Measurements from ENCODE around the gene PGLYRP1.

PGLYRP1 gene

GRCh38 chr19:45999653-46000121 lies 23.2 kb downstream of the PGLYRP1 start:
- Histone ChIP-seq H2BK5ac (ENCODE audit: low read depth, low read length, poor library complexity) (no peak overlapping the region), H3K14ac (ENCODE audit: low read length) (no peak overlapping the region), H4K91ac (ENCODE audit: low read depth, low read length) (no peak overlapping the region), H3K4me3 (ENCODE audit: low read depth, low read length) (no peak overlapping the region), H3K18ac (ENCODE audit: low read length) (no peak overlapping the region), H3K27ac (ENCODE audit: low read depth, low read length) (no peak overlapping the region), H3K36me3 (ENCODE audit: control insufficient read depth in 1 of 2, insufficient read depth in 2 of 2, low read length in 2 of 2) (peaks cover 0 to 3% of the 10 kb centered on the region in 2 experiments), H3K79me2 (ENCODE audit: control insufficient read depth, insufficient read depth, low read length, poor library complexity) (peaks cover 4% of the 10 kb centered on the region), H4K12ac (ENCODE audit: low read depth, low read length) (no peak overlapping the region), H2AFZ (ENCODE audit: insufficient read depth, low read length, poor library complexity) (no peak overlapping the region), H2AK5ac (ENCODE audit: low read length) (no peak overlapping the region), H3K9me3 (ENCODE audit: insufficient read depth, low read depth, low read length) (no peaks in the 10 kb centered on the region), H3K9ac (ENCODE audit: low read length) (no peak overlapping the region), H3K23ac (ENCODE audit: low read length) (no peak overlapping the region), H4K8ac (ENCODE audit: low read depth, low read length) (no peak overlapping the region), H3K4me1 (ENCODE audit: control insufficient read depth in 1 of 2, insufficient read depth in 2 of 2, low read length in 2 of 2) (peaks cover 13 to 20% of the 10 kb centered on the region in 2 experiments), H3K79me1 (ENCODE audit: low read length) (peaks cover 3% of the 10 kb centered on the region), H3K4me2 (ENCODE audit: low read length) (peak overlapping the region; percentile 43), H2BK120ac (ENCODE audit: insufficient read depth, low read length, poor library complexity) (no peak overlapping the region), H2BK12ac (ENCODE audit: low read length) (no peak overlapping the region), H3K4ac (ENCODE audit: low read depth, low read length) (no peak overlapping the region), H3K27me3 (ENCODE audit: insufficient read depth, low read length) (no peaks in the 10 kb centered on the region)
- DNase-seq = peak; percentile 47 to 60
- WGBS (ENCODE audit: extremely low coverage, insufficient coverage, insufficient read length) = no CpG with 5 or more reads among the region's 14 CpGs

GRCh38 chr19:45998834-45999233 lies 24.0 kb downstream of the PGLYRP1 start:
- no peak overlapping the region for H2AK5ac ChIP-seq (ENCODE audit: low read length)
- H3K4me3 ChIP-seq (ENCODE audit: low read depth, low read length) = no peak overlapping the region
- no peak overlapping the region for H3K23ac ChIP-seq (ENCODE audit: low read length)
- H3K4me1 ChIP-seq (ENCODE audit: control insufficient read depth in 1 of 2, insufficient read depth in 2 of 2, low read length in 2 of 2) = peaks cover 13 to 20% of the 10 kb centered on the region in 2 experiments
- H3K79me1 ChIP-seq (ENCODE audit: low read length) = peaks cover 3% of the 10 kb centered on the region
- H4K8ac ChIP-seq (ENCODE audit: low read depth, low read length) = no peak overlapping the region
- no peak for DNase-seq
- no peak overlapping the region for H2AFZ ChIP-seq (ENCODE audit: insufficient read depth, low read length, poor library complexity)
- no peak overlapping the region for H3K4me2 ChIP-seq (ENCODE audit: low read length)
- H4K12ac ChIP-seq (ENCODE audit: low read depth, low read length) = no peak overlapping the region
- H3K4ac ChIP-seq (ENCODE audit: low read depth, low read length) = no peak overlapping the region
- H3K36me3 ChIP-seq (ENCODE audit: control insufficient read depth in 1 of 2, insufficient read depth in 2 of 2, low read length in 2 of 2) = peaks cover 0 to 3% of the 10 kb centered on the region in 2 experiments
- peaks cover 4% of the 10 kb centered on the region for H3K79me2 ChIP-seq (ENCODE audit: control insufficient read depth, insufficient read depth, low read length, poor library complexity)
- no peaks in the 10 kb centered on the region for H3K27me3 ChIP-seq (ENCODE audit: insufficient read depth, low read length)
- no peak overlapping the region for H4K91ac ChIP-seq (ENCODE audit: low read depth, low read length)
- H3K14ac ChIP-seq (ENCODE audit: low read length) = no peak overlapping the region
- WGBS (ENCODE audit: extremely low coverage, insufficient coverage, insufficient read length) = no CpG with 5 or more reads among the region's 4 CpGs
- H3K9ac ChIP-seq (ENCODE audit: low read length) = no peak overlapping the region
- no peak overlapping the region for H3K18ac ChIP-seq (ENCODE audit: low read length)
- H3K9me3 ChIP-seq (ENCODE audit: insufficient read depth, low read depth, low read length) = no peaks in the 10 kb centered on the region
- no peak overlapping the region for H2BK5ac ChIP-seq (ENCODE audit: low read depth, low read length, poor library complexity)
- no peak overlapping the region for H2BK12ac ChIP-seq (ENCODE audit: low read length)
- H3K27ac ChIP-seq (ENCODE audit: low read depth, low read length) = no peak overlapping the region
- no peak overlapping the region for H2BK120ac ChIP-seq (ENCODE audit: insufficient read depth, low read length, poor library complexity)

- no peak overlapping the region for H4K12ac ChIP-seq (ENCODE audit: low read depth, low read length)
- no peak overlapping the region for H4K8ac ChIP-seq (ENCODE audit: low read depth, low read length)
- no peaks in the 10 kb centered on the region for H3K9me3 ChIP-seq (ENCODE audit: insufficient read depth, low read depth, low read length)
- H3K14ac ChIP-seq (ENCODE audit: low read length) = no peak overlapping the region
- H3K4me1 ChIP-seq (ENCODE audit: control insufficient read depth in 1 of 2, insufficient read depth in 2 of 2, low read length in 2 of 2) = peaks cover 13 to 20% of the 10 kb centered on the region in 2 experiments
- peaks cover 4% of the 10 kb centered on the region for H3K79me2 ChIP-seq (ENCODE audit: control insufficient read depth, insufficient read depth, low read length, poor library complexity)
- H2BK5ac ChIP-seq (ENCODE audit: low read depth, low read length, poor library complexity) = no peak overlapping the region
- peaks cover 0 to 3% of the 10 kb centered on the region in 2 experiments for H3K36me3 ChIP-seq (ENCODE audit: control insufficient read depth in 1 of 2, insufficient read depth in 2 of 2, low read length in 2 of 2)
- H3K27ac ChIP-seq (ENCODE audit: low read depth, low read length) = no peak overlapping the region
- no peak overlapping the region for H2AK5ac ChIP-seq (ENCODE audit: low read length)
- H3K4me2 ChIP-seq (ENCODE audit: low read length) = no peak overlapping the region
- no peak overlapping the region for H3K4ac ChIP-seq (ENCODE audit: low read depth, low read length)
- H2BK120ac ChIP-seq (ENCODE audit: insufficient read depth, low read length, poor library complexity) = no peak overlapping the region
- no peak overlapping the region for H2AFZ ChIP-seq (ENCODE audit: insufficient read depth, low read length, poor library complexity)
- H3K79me1 ChIP-seq (ENCODE audit: low read length) = peaks cover 3% of the 10 kb centered on the region
- H3K9ac ChIP-seq (ENCODE audit: low read length) = no peak overlapping the region
- DNase-seq = no peak
- H3K23ac ChIP-seq (ENCODE audit: low read length) = no peak overlapping the region
- H3K27me3 ChIP-seq (ENCODE audit: insufficient read depth, low read length) = no peaks in the 10 kb centered on the region
- WGBS (ENCODE audit: extremely low coverage, insufficient coverage, insufficient read length) = no CpG with 5 or more reads among the region's 8 CpGs
- no peak overlapping the region for H2BK12ac ChIP-seq (ENCODE audit: low read length)
- H4K91ac ChIP-seq (ENCODE audit: low read depth, low read length) = no peak overlapping the region
- H3K4me3 ChIP-seq (ENCODE audit: low read depth, low read length) = no peak overlapping the region
- H3K18ac ChIP-seq (ENCODE audit: low read length) = no peak overlapping the region
These were observed 25.9 kb downstream of the PGLYRP1 start for GRCh38 chr19:45996933-45997332.

- Histone ChIP-seq H3K36me3 (ENCODE audit: control insufficient read depth in 1 of 2, insufficient read depth in 2 of 2, low read length in 2 of 2) (peaks cover 0 to 3% of the 10 kb centered on the region in 2 experiments), H3K4me3 (ENCODE audit: low read depth, low read length) (peak overlapping the region; percentile 92), H3K4ac (ENCODE audit: low read depth, low read length) (peak overlapping the region; percentile 28), H3K79me1 (ENCODE audit: low read length) (peaks cover 3% of the 10 kb centered on the region), H4K12ac (ENCODE audit: low read depth, low read length) (peak overlapping the region; percentile 38), H2BK12ac (ENCODE audit: low read length) (no peak overlapping the region), H3K4me1 (ENCODE audit: control insufficient read depth in 1 of 2, insufficient read depth in 2 of 2, low read length in 2 of 2) (peaks cover 13 to 20% of the 10 kb centered on the region in 2 experiments), H3K9ac (ENCODE audit: low read length) (peak overlapping the region; percentile 84), H3K27me3 (ENCODE audit: insufficient read depth, low read length) (no peaks in the 10 kb centered on the region), H3K18ac (ENCODE audit: low read length) (no peak overlapping the region), H4K8ac (ENCODE audit: low read depth, low read length) (peak overlapping the region; percentile 89), H3K4me2 (ENCODE audit: low read length) (peak overlapping the region; percentile 92), H2BK5ac (ENCODE audit: low read depth, low read length, poor library complexity) (peak overlapping the region; percentile 70), H3K27ac (ENCODE audit: low read depth, low read length) (no peak overlapping the region), H4K91ac (ENCODE audit: low read depth, low read length) (peak overlapping the region; percentile 52), H2AFZ (ENCODE audit: insufficient read depth, low read length, poor library complexity) (peak overlapping the region; percentile 44), H3K14ac (ENCODE audit: low read length) (peak overlapping the region; percentile 83), H2AK5ac (ENCODE audit: low read length) (peak overlapping the region; percentile 10), H3K79me2 (ENCODE audit: control insufficient read depth, insufficient read depth, low read length, poor library complexity) (peaks cover 4% of the 10 kb centered on the region), H3K9me3 (ENCODE audit: insufficient read depth, low read depth, low read length) (no peaks in the 10 kb centered on the region), H2BK120ac (ENCODE audit: insufficient read depth, low read length, poor library complexity) (no peak overlapping the region), H3K23ac (ENCODE audit: low read length) (no peak overlapping the region)
- no peak for DNase-seq
- WGBS (ENCODE audit: extremely low coverage, insufficient coverage, insufficient read length) = no CpG with 5 or more reads among the region's 13 CpGs
These were observed 27.0 kb downstream of the PGLYRP1 start for GRCh38 chr19:45995715-45996385.
